ENCODE measurements around the gene PI4KB.

The PI4KB gene

GRCh38 chr1:151312826-151313225 lies 14.4 kb downstream of the PI4KB start:
- DNase-seq (ENCODE audit: low read depth in 3 of 3, low spot score in 1 of 3): no peak

- DNase-seq (ENCODE audit: low read depth in 3 of 3, low spot score in 1 of 3): no peak
These were observed 14.8 kb downstream of the PI4KB start for GRCh38 chr1:151312411-151312810.

- DNase-seq (ENCODE audit: low read depth in 3 of 3, low spot score in 1 of 3): peak; percentile 42 to 59 (median 49)
These were observed 15.5 kb downstream of the PI4KB start for GRCh38 chr1:151311589-151312331.

- DNase-seq (ENCODE audit: low read depth in 3 of 3, low spot score in 1 of 3): no peak
These were observed 16.2 kb downstream of the PI4KB start for GRCh38 chr1:151311011-151311410.

GRCh38 chr1:151309811-151310323 lies 17.3 kb downstream of the PI4KB start:
- DNase-seq (ENCODE audit: low read depth in 3 of 3, low spot score in 1 of 3): no peak

GRCh38 chr1:151294742-151295462 lies 32.3 kb downstream of the PI4KB start:
- DNase-seq (ENCODE audit: low read depth in 3 of 3, low spot score in 1 of 3): no peak

- no peak for DNase-seq (ENCODE audit: low read depth in 3 of 3, low spot score in 1 of 3)
These were observed 34.1 kb downstream of the PI4KB start for GRCh38 chr1:151293093-151293492.

GRCh38 chr1:151292207-151293030 lies 34.8 kb downstream of the PI4KB start:
- no peak for DNase-seq (ENCODE audit: low read depth in 3 of 3, low spot score in 1 of 3)

- DNase-seq (ENCODE audit: low read depth in 3 of 3, low spot score in 1 of 3): no peak
These were observed 36.4 kb downstream of the PI4KB start for GRCh38 chr1:151290709-151291303.

GRCh38 chr1:151289991-151290708 lies 37.1 kb downstream of the PI4KB start:
- DNase-seq (ENCODE audit: low read depth in 3 of 3, low spot score in 1 of 3): no peak

- DNase-seq (ENCODE audit: low read depth in 3 of 3, low spot score in 1 of 3): no peak
These were observed 37.9 kb downstream of the PI4KB start for GRCh38 chr1:151289080-151289935.

GRCh38 chr1:151288502-151288901 lies 38.7 kb downstream of the PI4KB start:
- no peak for DNase-seq (ENCODE audit: low read depth in 3 of 3, low spot score in 1 of 3)

GRCh38 chr1:151287767-151288500 lies 39.3 kb downstream of the PI4KB start:
- DNase-seq (ENCODE audit: low read depth in 3 of 3, low spot score in 1 of 3): no peak

GRCh38 chr1:151287341-151287699 lies 39.9 kb downstream of the PI4KB start:
- DNase-seq (ENCODE audit: low read depth in 3 of 3, low spot score in 1 of 3): no peak

- DNase-seq (ENCODE audit: low read depth in 3 of 3, low spot score in 1 of 3): no peak
These were observed 40.4 kb downstream of the PI4KB start for GRCh38 chr1:151286619-151287340.

- DNase-seq (ENCODE audit: low read depth in 3 of 3, low spot score in 1 of 3): no peak
These were observed 43.1 kb downstream of the PI4KB start for GRCh38 chr1:151284013-151284577.

- DNase-seq (ENCODE audit: low read depth in 3 of 3, low spot score in 1 of 3): peak in 1 of 3 donors; percentile 7
These were observed 44.1 kb downstream of the PI4KB start for GRCh38 chr1:151282883-151283725.

Measured in stimulated activated CD4-positive, alpha-beta T cell treated with anti-CD3 and anti-CD28 coated beads, TNF-alpha, amount 100 ng/mL, for 1 hour (primary cell).